ENCODE results near the gene ENOX2.

Gene ENOX2

DNA sequence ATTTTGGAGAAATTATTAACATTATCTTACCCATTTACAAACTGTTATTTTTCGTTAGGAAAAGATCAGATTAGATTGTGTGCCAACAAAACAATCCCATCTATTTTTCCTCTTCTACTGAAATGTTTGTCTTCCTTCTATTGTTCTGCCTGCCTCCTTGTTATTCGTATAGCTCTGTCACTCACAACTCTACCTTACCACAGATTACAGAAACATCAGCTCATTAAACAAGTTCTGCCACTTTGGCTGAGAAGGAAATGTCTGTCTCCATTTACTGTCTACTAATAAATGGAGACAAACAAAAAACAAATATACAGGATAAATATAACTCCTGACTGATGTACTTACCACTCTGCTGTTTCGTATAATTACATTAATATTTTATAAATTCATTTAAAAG, 211.4 kb downstream of the ENOX2 start:
- Histone ChIP-seq H4K20me1 (ENCODE audit: insufficient read depth, low read length, poor library complexity, severe bottlenecking) (no peaks in the 10 kb centered on the region), H3K27me3 (ENCODE audit: insufficient read depth, low read length, poor library complexity, severe bottlenecking) (no peaks in the 10 kb centered on the region), H3K4me1 (ENCODE audit: insufficient read depth, low read length, poor library complexity, severe bottlenecking) (no peaks in the 10 kb centered on the region), H3K4me2 (ENCODE audit: low read depth, low read length, poor library complexity, severe bottlenecking) (no peak overlapping the region), H3K79me2 (ENCODE audit: insufficient read depth, low read length) (no peaks in the 10 kb centered on the region), H3K9ac (ENCODE audit: low read depth, low read length, poor library complexity, severe bottlenecking) (no peak overlapping the region), H3K9me2 (replicated peaks; ENCODE audit: low read depth, low read length) (no peaks in the 10 kb centered on the region), H3K36me3 (ENCODE audit: insufficient read depth, low read length) (no peaks in the 10 kb centered on the region), H3K4me3 (ENCODE audit: low read length, poor library complexity, severe bottlenecking) (no peak overlapping the region), H3K9me3 (ENCODE audit: insufficient read depth, low read depth, low read length) (no peaks in the 10 kb centered on the region), H2AFZ (ENCODE audit: low read length) (no peak overlapping the region), H3F3A (ENCODE audit: low read depth) (no peaks in the 10 kb centered on the region)
- TF ChIP-seq, protein P1, sequence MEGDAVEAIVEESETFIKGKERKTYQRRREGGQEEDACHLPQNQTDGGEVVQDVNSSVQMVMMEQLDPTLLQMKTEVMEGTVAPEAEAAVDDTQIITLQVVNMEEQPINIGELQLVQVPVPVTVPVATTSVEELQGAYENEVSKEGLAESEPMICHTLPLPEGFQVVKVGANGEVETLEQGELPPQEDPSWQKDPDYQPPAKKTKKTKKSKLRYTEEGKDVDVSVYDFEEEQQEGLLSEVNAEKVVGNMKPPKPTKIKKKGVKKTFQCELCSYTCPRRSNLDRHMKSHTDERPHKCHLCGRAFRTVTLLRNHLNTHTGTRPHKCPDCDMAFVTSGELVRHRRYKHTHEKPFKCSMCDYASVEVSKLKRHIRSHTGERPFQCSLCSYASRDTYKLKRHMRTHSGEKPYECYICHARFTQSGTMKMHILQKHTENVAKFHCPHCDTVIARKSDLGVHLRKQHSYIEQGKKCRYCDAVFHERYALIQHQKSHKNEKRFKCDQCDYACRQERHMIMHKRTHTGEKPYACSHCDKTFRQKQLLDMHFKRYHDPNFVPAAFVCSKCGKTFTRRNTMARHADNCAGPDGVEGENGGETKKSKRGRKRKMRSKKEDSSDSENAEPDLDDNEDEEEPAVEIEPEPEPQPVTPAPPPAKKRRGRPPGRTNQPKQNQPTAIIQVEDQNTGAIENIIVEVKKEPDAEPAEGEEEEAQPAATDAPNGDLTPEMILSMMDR (conservative IDR thresholded peaks at IDR 0.05; ENCODE audit: low read length) = no peak
- no peak for TF ChIP-seq EZH2phosphoT487 (IDR thresholded peaks at IDR 0.05; ENCODE audit: borderline replicate concordance)

DNA sequence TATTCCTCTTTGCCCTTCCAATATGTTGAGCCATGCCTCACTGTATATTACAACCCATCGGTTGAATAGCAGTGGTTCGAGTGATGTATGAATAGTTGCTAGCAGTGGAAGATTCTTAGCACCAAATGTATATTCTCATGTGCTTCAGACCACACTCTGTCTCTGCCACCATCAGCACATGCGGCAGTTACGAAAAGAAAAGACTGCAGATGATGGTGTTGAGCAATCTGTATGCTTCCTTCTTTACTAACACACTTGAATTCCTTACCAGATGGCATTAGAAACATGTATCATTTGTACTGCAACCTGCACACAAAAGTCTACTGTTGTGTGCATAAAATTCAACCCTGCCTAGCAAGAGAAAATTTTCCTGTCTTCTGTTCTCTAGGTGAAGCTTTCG, 214.6 kb downstream of the ENOX2 start:
- Histone ChIP-seq H3K4me1 (ENCODE audit: insufficient read depth, low read length, poor library complexity, severe bottlenecking) (no peaks in the 10 kb centered on the region), H3F3A (ENCODE audit: low read depth) (no peaks in the 10 kb centered on the region), H3K9ac (ENCODE audit: low read depth, low read length, poor library complexity, severe bottlenecking) (no peak overlapping the region), H3K27me3 (ENCODE audit: insufficient read depth, low read length, poor library complexity, severe bottlenecking) (no peaks in the 10 kb centered on the region), H3K36me3 (ENCODE audit: insufficient read depth, low read length) (no peaks in the 10 kb centered on the region), H3K79me2 (ENCODE audit: insufficient read depth, low read length) (no peaks in the 10 kb centered on the region), H3K4me2 (ENCODE audit: low read depth, low read length, poor library complexity, severe bottlenecking) (no peak overlapping the region), H2AFZ (ENCODE audit: low read length) (no peak overlapping the region), H3K9me2 (replicated peaks; ENCODE audit: low read depth, low read length) (no peaks in the 10 kb centered on the region), H3K4me3 (ENCODE audit: low read length, poor library complexity, severe bottlenecking) (no peak overlapping the region), H4K20me1 (ENCODE audit: insufficient read depth, low read length, poor library complexity, severe bottlenecking) (no peaks in the 10 kb centered on the region), H3K9me3 (ENCODE audit: insufficient read depth, low read depth, low read length) (no peaks in the 10 kb centered on the region)
- TF ChIP-seq EZH2phosphoT487 (IDR thresholded peaks at IDR 0.05; ENCODE audit: borderline replicate concordance) = no peak
- TF ChIP-seq, protein P1 (conservative IDR thresholded peaks at IDR 0.05; ENCODE audit: low read length) = no peak

DNA sequence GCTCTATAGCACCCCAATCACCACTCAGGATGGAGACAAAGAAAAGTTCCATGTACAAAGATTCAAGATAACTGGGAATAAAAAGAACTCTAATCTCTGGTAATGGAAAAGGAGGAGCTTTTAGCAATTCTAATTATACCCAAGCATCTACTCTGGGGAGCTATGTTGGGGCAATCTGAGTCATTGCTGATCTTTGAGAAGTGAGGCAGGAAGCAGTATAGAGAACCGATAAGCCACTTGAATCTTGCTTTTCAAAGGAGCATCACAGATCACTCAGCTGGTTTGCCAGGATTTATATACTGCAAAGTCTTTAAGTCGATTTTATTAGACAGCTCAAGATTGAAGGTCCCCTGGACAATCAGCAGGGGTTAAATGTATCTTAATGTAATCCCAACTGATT, 220.0 kb downstream of the ENOX2 start:
- Histone ChIP-seq H4K20me1 (ENCODE audit: insufficient read depth, low read length, poor library complexity, severe bottlenecking) (no peaks in the 10 kb centered on the region), H3K4me1 (ENCODE audit: insufficient read depth, low read length, poor library complexity, severe bottlenecking) (no peaks in the 10 kb centered on the region), H3K9me2 (replicated peaks; ENCODE audit: low read depth, low read length) (no peaks in the 10 kb centered on the region), H3K4me2 (ENCODE audit: low read depth, low read length, poor library complexity, severe bottlenecking) (no peak overlapping the region), H3K4me3 (ENCODE audit: low read length, poor library complexity, severe bottlenecking) (no peak overlapping the region), H2AFZ (ENCODE audit: low read length) (no peak overlapping the region), H3K36me3 (ENCODE audit: insufficient read depth, low read length) (no peaks in the 10 kb centered on the region), H3K9me3 (ENCODE audit: insufficient read depth, low read depth, low read length) (no peaks in the 10 kb centered on the region), H3K79me2 (ENCODE audit: insufficient read depth, low read length) (no peaks in the 10 kb centered on the region), H3F3A (ENCODE audit: low read depth) (no peaks in the 10 kb centered on the region), H3K9ac (ENCODE audit: low read depth, low read length, poor library complexity, severe bottlenecking) (no peak overlapping the region), H3K27me3 (ENCODE audit: insufficient read depth, low read length, poor library complexity, severe bottlenecking) (no peaks in the 10 kb centered on the region)
- TF ChIP-seq, protein P1 (conservative IDR thresholded peaks at IDR 0.05; ENCODE audit: low read length) = no peak
- no peak for TF ChIP-seq EZH2phosphoT487 (IDR thresholded peaks at IDR 0.05; ENCODE audit: borderline replicate concordance)
